IMR-90 (cell line): ENCODE results near the gene PSME2. TPM values are rescaled to one million over a fixed set of nuclear protein-coding genes. Genes with fewer than 3 reads are reported as not detected.

ENCODE experiments used
- ATAC-seq: fragments of 200-7000 bp; cut with Tn5 transposase; 2 replicates; pipeline ENCODE4 v1.9.1; 2020; ENCODE audit warnings: low read depth, mild to moderate bottlenecking, moderate library complexity
- BruUV-seq: library from RNA; stranded (reverse); fragments of 400-500 nt; replicated peaks from 2 replicates; lab custom pipeline; 2021; lab: Mats Ljungman, UMichigan
- CTCF ChIA-PET: fragments of 300-600 bp; formaldehyde crosslinking; extraction: SDS; loops from one replicate; lab custom pipeline; 2021; ENCODE audit warnings: antibody characterized with exemption; lab: Yijun Ruan, JAX
- POLR2A ChIA-PET: fragments of 300-600 bp; sonication (Branson Sonifier 250); formaldehyde crosslinking; loops from one replicate; lab custom pipeline; 2022; ENCODE audit warnings: antibody characterized with exemption; ENCODE audit not compliant: unreplicated experiment; lab: Charles Lee
- DNase-seq: peaks from one replicate; pipeline ENCODE4 v3.0.0; 2013
- H2AFZ ChIP-seq: replicated peaks from 2 replicates; pipeline ENCODE3; 2013; ENCODE audit warnings: low read length, mild to moderate bottlenecking; ENCODE audit not compliant: poor library complexity
- H2AK5ac ChIP-seq: 2 replicates; pipeline ENCODE4 v1.6.1; 2013; ENCODE audit warnings: low read depth, low read length, inconsistent platforms
- H2AK9ac ChIP-seq: replicated peaks from 2 replicates; pipeline ENCODE3; 2013; ENCODE audit warnings: mild to moderate bottlenecking, low read depth, low read length, moderate library complexity; ENCODE audit not compliant: poor library complexity
- H2BK120ac ChIP-seq: 2 replicates; pipeline ENCODE4 v1.6.1; 2013; ENCODE audit warnings: low read depth, low read length, inconsistent platforms
- H2BK15ac ChIP-seq: 3 replicates; pipeline ENCODE4 v1.6.1; 2013; ENCODE audit warnings: low read depth, low read length, inconsistent platforms
- H2BK20ac ChIP-seq: 2 replicates; pipeline ENCODE4 v1.6.1; 2013; ENCODE audit warnings: low read depth, mild to moderate bottlenecking, inconsistent platforms, low read length, moderate library complexity
- H2BK5ac ChIP-seq: 2 replicates; pipeline ENCODE4 v1.6.1; 2013; ENCODE audit warnings: mild to moderate bottlenecking, low read depth, low read length, inconsistent platforms; ENCODE audit not compliant: poor library complexity, severe bottlenecking
- H3K14ac ChIP-seq: replicated peaks from 2 replicates; pipeline ENCODE4 v1.6.1; 2013; ENCODE audit warnings: low read depth, low read length, inconsistent platforms
- H3K18ac ChIP-seq: 2 replicates; pipeline ENCODE4 v1.6.1; 2013; ENCODE audit warnings: low read depth, low read length, control low read depth
- H3K23ac ChIP-seq: 2 replicates; pipeline ENCODE4 v1.6.1; 2013; ENCODE audit warnings: low read depth, low read length, inconsistent platforms
- H3K27ac ChIP-seq: 2 replicates; pipeline ENCODE4 v1.5.1; 2013; ENCODE audit warnings: mild to moderate bottlenecking, control low read depth, low read length; ENCODE audit not compliant: insufficient read depth
- H3K27me3 ChIP-seq: 2 replicates; pipeline ENCODE4 v1.6.1; 2013; ENCODE audit warnings: low read length; ENCODE audit not compliant: control insufficient read depth, insufficient read depth
- H3K36me3 ChIP-seq: 2 replicates; pipeline ENCODE4 v1.6.1; 2013; ENCODE audit warnings: low read length, mixed read lengths; ENCODE audit not compliant: control insufficient read depth, insufficient read depth
- H3K4ac ChIP-seq: 2 replicates; pipeline ENCODE4 v1.6.1; 2013; ENCODE audit warnings: low read depth, low read length, inconsistent platforms
- H3K4me1 ChIP-seq: 2 replicates; pipeline ENCODE4 v1.6.1; 2013; ENCODE audit warnings: low read length, mixed read lengths; ENCODE audit not compliant: control insufficient read depth, insufficient read depth
- H3K4me2 ChIP-seq: 2 replicates; pipeline ENCODE4 v1.6.1; 2013; ENCODE audit warnings: low read depth, mild to moderate bottlenecking, control low read depth, low read length, moderate library complexity
- H3K4me3 ChIP-seq: 2 replicates; pipeline ENCODE4 v1.5.1; 2013; ENCODE audit warnings: low read depth, mild to moderate bottlenecking, control low read depth, low read length, moderate library complexity; ENCODE audit not compliant: insufficient read depth
- H3K56ac ChIP-seq: 2 replicates; pipeline ENCODE4 v1.6.1; 2013; ENCODE audit warnings: low read length, inconsistent platforms; ENCODE audit not compliant: insufficient read depth; ENCODE audit errors: extremely low read depth
- H3K79me1 ChIP-seq, 2 experiments: 2 replicates each; pipeline ENCODE4 v1.6.1; 2013; ENCODE audit warnings: low read length in 2 of 2, inconsistent platforms in 1 of 2, low read depth in 1 of 2
- H3K9ac ChIP-seq: 2 replicates; pipeline ENCODE4 v1.6.1; 2013; ENCODE audit warnings: low read depth, low read length, control low read depth
- H3K9me1 ChIP-seq: 2 replicates; pipeline ENCODE4 v1.6.1; 2013; ENCODE audit warnings: low read length, inconsistent platforms; ENCODE audit not compliant: insufficient read depth
- H3K9me3 ChIP-seq: 2 replicates; pipeline ENCODE4 v1.6.1; 2013; ENCODE audit warnings: low read length; ENCODE audit not compliant: control insufficient read depth, insufficient read depth
- H4K20me1 ChIP-seq: 2 replicates; pipeline ENCODE4 v1.6.1; 2013; ENCODE audit warnings: low read length, inconsistent platforms; ENCODE audit not compliant: insufficient read depth
- H4K5ac ChIP-seq: 2 replicates; pipeline ENCODE4 v1.6.1; 2013; ENCODE audit warnings: mild to moderate bottlenecking, low read depth, low read length, control low read depth
- H4K8ac ChIP-seq, 2 experiments: 2 replicates each; pipeline ENCODE4 v1.6.1; 2013; ENCODE audit warnings: low read depth in 2 of 2, low read length in 2 of 2, control low read depth in 1 of 2, inconsistent platforms in 1 of 2
- H4K91ac ChIP-seq: 2 replicates; pipeline ENCODE4 v1.6.1; 2013; ENCODE audit warnings: low read depth, low read length, inconsistent platforms; ENCODE audit not compliant: insufficient read depth
- MAZ ChIP-seq: IDR thresholded peaks from 2 replicates; pipeline ENCODE4 v1.6.1; 2012; ENCODE audit warnings: low read depth, mild to moderate bottlenecking, low read length, improper control_type of control experiment, moderate library complexity, borderline replicate concordance
- WGBS, 2 experiments: methylation state at CpG; one replicate each; pipeline versions ENCODE4 v1.1.5 to v1.1.7; 2013; ENCODE audit warnings: missing lambda C conversion rate in 2 of 2; ENCODE audit not compliant: insufficient read length in 1 of 2; ENCODE audit errors: extremely low coverage in 2 of 2; 5-methylcytosine and 5-hydroxymethylcytosine counted together
- dilution Hi-C: fragments of 300-500 bp; cut with HindIII; formaldehyde crosslinking; loops from one replicate; pipeline ENCODE4 v1.14.3; 2018; ENCODE audit warnings: low sequenced_read_pairs; ENCODE audit not compliant: unreplicated experiment
- in situ Hi-C: fragments of 300-500 bp; cut with MboI; formaldehyde crosslinking; loops from 3 replicates; pipeline ENCODE4 v1.14.3; 2019; ENCODE audit warnings: low sequenced_read_pairs, inconsistent platforms, mixed read lengths
- intact Hi-C: fragments of 100-400 bp; cut with micrococcal nuclease; formaldehyde crosslinking; loops from 2 replicates; pipeline ENCODE4 v1.10.0; 2022
- polyA plus RNA-seq, 3 experiments: library from polyadenylated mRNA; depleted of rRNA; stranded (reverse); fragments of >200 nt; gene quantifications; 2 replicates each; pipeline ENCODE4 v1.2.3, GENCODE V29; 2012; ENCODE audit warnings: low replicate concordance in 1 of 3
- total RNA-seq: library from RNA; depleted of rRNA; stranded (reverse); fragments of >200 nt; gene quantifications from 2 replicates; pipeline ENCODE4 v1.2.3, GENCODE V29; 2012

The PSME2 gene
- total and polyA plus RNA-seq, 2 of the 4 experiments (the other 2 are of a cell fraction), result 104 to 141 TPM

GRCh38 chr14:24176599-24176998, 30.2 kb upstream of the PSME2 start:
- WGBS, 2 experiments, result 100% methylated on average over 4 of the region's 5 CpGs; no CpG with 5 or more reads in 1 of the 2 experiments
- H3K56ac ChIP-seq, result no peak overlapping the region
- no peak overlapping the region for H3K14ac ChIP-seq
- dilution Hi-C loops (no loop called here), intact Hi-C loops (no loop called here), in situ Hi-C loops (no loop called here)
- no peak overlapping the region for H3K27ac ChIP-seq
- no peak for TF ChIP-seq MAZ
- H2BK120ac ChIP-seq, result no peak overlapping the region
- ATAC-seq (no peak), DNase-seq (no peak)
- H3K27me3 ChIP-seq, result no peaks in the 10 kb centered on the region
- H2BK15ac ChIP-seq, result no peak overlapping the region
- peaks cover 2% of the 10 kb centered on the region; the same call in 1 of the 2 replicates for H3K4me1 ChIP-seq
- H4K5ac ChIP-seq, result no peak overlapping the region
- H2BK20ac ChIP-seq, result no peak overlapping the region
- peaks cover 55% of the 10 kb centered on the region for H3K36me3 ChIP-seq
- no peak overlapping the region for H3K9ac ChIP-seq
- H3K4me3 ChIP-seq, result no peak overlapping the region
- no peaks in the 10 kb centered on the region; a peak in 1 of 4 replicates for H3K79me1 ChIP-seq
- no TSS peak for BruUV-seq
- CTCF ChIA-PET, result interaction anchor here (0.7 kb wide), 1 partner anchor 15 kb away, joined by 3 read pairs; the partner anchor contains the start of gene IRF9
- no peak overlapping the region for H2AFZ ChIP-seq
- POLR2A ChIA-PET, result no interaction called here
- H2BK5ac ChIP-seq, result no peak overlapping the region
- no peak overlapping the region for H4K91ac ChIP-seq
- H2AK9ac ChIP-seq, result no peak overlapping the region
- H3K4ac ChIP-seq, result no peak overlapping the region
- no peak overlapping the region for H3K23ac ChIP-seq
- no peak overlapping the region for H2AK5ac ChIP-seq
- no peaks in the 10 kb centered on the region for H3K9me3 ChIP-seq
- no peaks in the 10 kb centered on the region for H4K20me1 ChIP-seq
- H3K9me1 ChIP-seq, result no peaks in the 10 kb centered on the region
- no peak overlapping the region for H3K18ac ChIP-seq
- no peak overlapping the region for H3K4me2 ChIP-seq
- no peak overlapping the region for H4K8ac ChIP-seq
